HFF-Myc (cell line): ENCODE results near the gene RRP12.

ENCODE experiments used
- DNase-seq: peaks from one replicate; pipeline ENCODE4 v3.0.0-alpha.2; 2011; ENCODE audit warnings: low read depth; ENCODE audit errors: extremely low read depth
- H3K4me3 ChIP-seq: replicated peaks from 2 replicates; pipeline ENCODE4 v1.5.1; 2011; ENCODE audit warnings: low read depth, mild to moderate bottlenecking, control low read depth, low read length
- TF ChIP-seq, protein P1 (sequence below): IDR thresholded peaks from 2 replicates; pipeline ENCODE4 v1.5.1; 2012; ENCODE audit warnings: mild to moderate bottlenecking, low read depth, low read length, control low read depth; ENCODE audit errors: missing control alignments

Gene RRP12

DNA sequence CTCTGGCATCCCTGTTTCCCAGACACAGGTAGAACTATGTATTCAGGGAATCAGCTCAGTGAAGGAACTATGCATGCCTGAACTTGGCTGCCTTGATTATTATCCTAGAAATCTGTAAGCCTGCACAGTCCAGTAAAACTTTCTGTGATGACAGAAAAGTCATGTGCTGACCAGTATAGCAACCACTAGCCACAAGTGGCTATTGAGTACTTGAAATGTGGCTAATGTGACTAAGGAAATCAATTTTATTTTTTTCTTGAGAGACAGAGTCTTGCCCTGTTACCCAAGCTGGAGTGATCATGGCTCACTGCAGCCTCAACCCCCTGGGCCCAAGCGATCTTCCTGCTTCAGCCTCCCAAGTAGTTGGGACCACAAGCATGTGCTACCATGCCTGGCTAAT is 41.1 kb upstream of the RRP12 start:
- H3K4me3 ChIP-seq = no peak overlapping the region
- DNase-seq = no peak
- TF ChIP-seq, protein P1, sequence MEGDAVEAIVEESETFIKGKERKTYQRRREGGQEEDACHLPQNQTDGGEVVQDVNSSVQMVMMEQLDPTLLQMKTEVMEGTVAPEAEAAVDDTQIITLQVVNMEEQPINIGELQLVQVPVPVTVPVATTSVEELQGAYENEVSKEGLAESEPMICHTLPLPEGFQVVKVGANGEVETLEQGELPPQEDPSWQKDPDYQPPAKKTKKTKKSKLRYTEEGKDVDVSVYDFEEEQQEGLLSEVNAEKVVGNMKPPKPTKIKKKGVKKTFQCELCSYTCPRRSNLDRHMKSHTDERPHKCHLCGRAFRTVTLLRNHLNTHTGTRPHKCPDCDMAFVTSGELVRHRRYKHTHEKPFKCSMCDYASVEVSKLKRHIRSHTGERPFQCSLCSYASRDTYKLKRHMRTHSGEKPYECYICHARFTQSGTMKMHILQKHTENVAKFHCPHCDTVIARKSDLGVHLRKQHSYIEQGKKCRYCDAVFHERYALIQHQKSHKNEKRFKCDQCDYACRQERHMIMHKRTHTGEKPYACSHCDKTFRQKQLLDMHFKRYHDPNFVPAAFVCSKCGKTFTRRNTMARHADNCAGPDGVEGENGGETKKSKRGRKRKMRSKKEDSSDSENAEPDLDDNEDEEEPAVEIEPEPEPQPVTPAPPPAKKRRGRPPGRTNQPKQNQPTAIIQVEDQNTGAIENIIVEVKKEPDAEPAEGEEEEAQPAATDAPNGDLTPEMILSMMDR = no peak

DNA sequence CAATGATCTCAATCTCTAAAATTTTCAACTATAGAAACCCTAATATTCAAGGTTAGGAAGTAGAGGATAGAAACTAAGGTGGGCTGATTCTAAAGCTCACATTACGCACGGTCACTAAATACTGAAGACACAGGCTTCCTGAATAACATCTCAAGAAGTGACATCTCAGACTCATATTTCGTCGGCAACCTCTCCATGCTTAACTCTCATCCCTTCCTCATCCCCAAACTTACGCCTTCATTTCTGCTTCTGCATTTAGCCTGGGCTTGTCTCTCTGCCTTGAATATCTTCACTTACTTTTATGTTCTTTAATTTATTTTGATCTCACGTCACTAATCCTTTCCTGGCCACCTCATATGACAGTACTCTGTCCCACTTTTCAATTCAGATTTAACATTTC is 34.1 kb upstream of the RRP12 start:
- DNase-seq = no peak
- TF ChIP-seq, protein P1 = no peak
- no peak overlapping the region for H3K4me3 ChIP-seq

DNA sequence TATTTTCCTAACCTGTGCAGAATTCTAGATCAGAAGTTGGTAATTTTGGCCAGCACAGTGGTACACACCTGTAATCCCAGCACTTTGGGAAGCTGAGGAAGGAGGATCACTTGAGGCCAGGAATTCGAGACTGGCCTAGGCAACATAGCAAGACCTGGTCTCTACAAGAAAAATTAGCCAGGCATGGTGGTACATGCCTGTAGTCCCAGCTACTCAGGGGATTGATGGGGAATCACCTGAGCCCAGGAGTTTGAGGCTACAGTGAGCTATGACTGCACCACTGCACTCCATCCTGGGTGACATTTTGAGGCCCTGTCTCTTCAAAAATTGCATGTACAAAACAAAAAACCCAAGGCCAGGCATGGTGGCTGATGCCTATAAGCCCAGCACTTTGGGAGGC is 33.4 kb upstream of the RRP12 start:
- TF ChIP-seq, protein P1 = no peak
- DNase-seq = no peak
- no peak overlapping the region for H3K4me3 ChIP-seq

DNA sequence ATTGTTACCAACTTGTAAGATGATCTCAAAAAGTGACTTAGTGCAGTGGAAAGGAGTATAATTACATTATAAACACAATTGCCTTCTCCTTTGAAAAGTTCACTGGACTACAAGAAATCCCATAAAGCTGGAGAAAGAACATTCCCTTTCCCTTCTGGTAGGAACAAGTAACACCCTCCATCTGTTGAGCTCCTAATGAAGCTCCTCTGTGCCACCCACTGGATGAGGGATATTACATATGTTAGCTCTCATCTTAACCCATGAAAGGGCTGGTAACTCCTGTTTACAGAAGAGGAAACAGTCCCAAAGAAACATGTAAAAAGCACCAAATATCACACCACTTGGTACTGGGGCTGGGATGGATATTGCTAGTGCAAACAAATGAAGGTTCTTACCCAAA is 32.9 kb upstream of the RRP12 start:
- no peak for DNase-seq
- no peak overlapping the region for H3K4me3 ChIP-seq
- TF ChIP-seq, protein P1 = no peak

GRCh38 chr10:97428572-97428981 is 27.4 kb upstream of the RRP12 start:
- TF ChIP-seq, protein P1 = no peak
- no peak for DNase-seq
- H3K4me3 ChIP-seq = peak overlapping the region; percentile 65

DNA sequence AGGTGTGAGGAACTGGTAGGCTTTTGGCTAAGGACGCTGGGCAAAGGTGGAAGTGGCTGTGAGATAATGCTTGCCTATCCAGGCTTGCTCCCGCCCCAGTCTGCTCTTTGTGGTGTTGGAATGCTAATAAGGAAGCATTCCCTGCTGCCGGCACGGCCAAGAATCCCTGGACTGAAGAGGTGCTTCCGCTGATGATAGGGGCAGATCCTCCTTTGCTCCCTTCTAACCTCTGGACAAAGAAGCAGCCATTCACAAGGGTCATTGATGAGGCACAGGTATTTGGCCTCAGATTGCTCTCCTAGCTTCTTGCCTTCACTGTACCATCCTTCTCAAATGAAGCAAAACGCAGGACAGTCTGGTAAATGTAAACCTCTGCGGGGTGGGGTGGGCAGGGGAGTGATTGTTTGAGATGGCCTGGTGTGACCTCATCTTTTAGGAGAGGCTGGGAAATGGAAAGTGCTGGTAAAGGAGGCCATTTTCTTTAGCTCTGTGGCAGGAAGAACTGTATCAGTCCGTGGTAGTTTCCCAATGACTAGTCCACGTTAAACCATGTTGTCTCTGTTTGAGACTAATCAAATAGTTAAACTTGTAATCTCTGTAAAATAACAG is 26.5 kb upstream of the RRP12 start:
- no peak for DNase-seq
- H3K4me3 ChIP-seq = peak overlapping the region; percentile 65
- TF ChIP-seq, protein P1 = no peak
